Smooth muscle cell (in vitro differentiated cells): ENCODE data around the gene SLAMF1. TPM values are rescaled to one million over a fixed set of nuclear protein-coding genes. Genes with fewer than 3 reads are reported as not detected.
"Not testable (repeated sequence)": the region's sequence is repeated elsewhere in the genome, so short reads cannot be mapped to it uniquely, and the experiment has no call there.

Source experiments
- DNase-seq: peaks from one replicate; lab custom pipeline; 2025; ENCODE audit not compliant: unreplicated experiment; lab: John Stamatoyannopoulos, UW
- H2AFZ ChIP-seq: fragments of 200-600 bp; sonication (generic); 2 replicates; pipeline ENCODE4 v1.6.0; 2016; ENCODE audit warnings: antibody characterized with exemption, low read depth, mild to moderate bottlenecking
- H3F3A ChIP-seq: fragments of 200-600 bp; sonication (generic); 2 replicates; pipeline ENCODE4 v1.6.0; 2017; ENCODE audit warnings: antibody characterized with exemption, low read depth
- H3K27ac ChIP-seq: fragments of 200-600 bp; sonication (generic); 2 replicates; pipeline ENCODE4 v1.5.1; 2016; ENCODE audit warnings: low read depth, mild to moderate bottlenecking
- H3K27me3 ChIP-seq: fragments of 200-600 bp; sonication (generic); 2 replicates; pipeline ENCODE4 v1.6.1; 2016; ENCODE audit warnings: low read depth, mild to moderate bottlenecking
- H3K36me3 ChIP-seq: fragments of 200-600 bp; sonication (generic); 2 replicates; pipeline ENCODE4 v1.5.1; 2016; ENCODE audit warnings: low read depth
- H3K4me1 ChIP-seq: fragments of 200-600 bp; sonication (generic); 2 replicates; pipeline ENCODE4 v1.5.1; 2016; ENCODE audit warnings: low read depth
- H3K4me2 ChIP-seq: fragments of 200-600 bp; sonication (generic); 2 replicates; pipeline ENCODE4 v1.6.0; 2016; ENCODE audit warnings: mild to moderate bottlenecking
- H3K4me3 ChIP-seq: fragments of 200-600 bp; sonication (generic); 2 replicates; pipeline ENCODE4 v1.5.1; 2016; ENCODE audit warnings: mild to moderate bottlenecking
- H3K79me2 ChIP-seq: fragments of 200-600 bp; sonication (generic); 2 replicates; pipeline ENCODE4 v1.6.0; 2016; ENCODE audit warnings: low read depth, mild to moderate bottlenecking
- H3K9ac ChIP-seq: fragments of 200-600 bp; sonication (generic); 2 replicates; pipeline ENCODE4 v1.6.0; 2016; ENCODE audit warnings: low read depth
- H3K9me3 ChIP-seq: fragments of 200-600 bp; sonication (generic); replicated peaks from 2 replicates; pipeline ENCODE4 v1.5.1; 2016; ENCODE audit warnings: low read depth
- H4K20me1 ChIP-seq: fragments of 200-600 bp; sonication (generic); 2 replicates; pipeline ENCODE4 v1.6.0; 2016; ENCODE audit warnings: low read depth
- CTCF ChIP-seq: fragments of 200-600 bp; sonication (generic); IDR thresholded peaks from 2 replicates; pipeline ENCODE4 v1.5.1; 2017; ENCODE audit warnings: borderline replicate concordance, mild to moderate bottlenecking, antibody characterized with exemption; ENCODE audit not compliant: insufficient read depth, poor library complexity, severe bottlenecking
- WGBS: methylation state at CpG from one replicate; pipeline ENCODE4 v1.1.7; 2016; ENCODE audit warnings: low lambda C conversion rate; 5-methylcytosine and 5-hydroxymethylcytosine counted together
- polyA plus RNA-seq: library from polyadenylated mRNA; unstranded; fragments of >200 nt; fragmentation: Nextera tagmentation; extraction: Ambion mirVana; gene quantifications from 2 replicates; pipeline ENCODE4 v1.2.1, GENCODE V29; 2016
- total RNA-seq: library from RNA; depleted of rRNA; stranded (reverse); fragments of >200 nt; gene quantifications from 2 replicates; pipeline ENCODE4 v1.2.3, GENCODE V29; 2014

Gene SLAMF1
- total and polyA plus RNA-seq, 2 experiments from 2014 or later, result not detected

DNA sequence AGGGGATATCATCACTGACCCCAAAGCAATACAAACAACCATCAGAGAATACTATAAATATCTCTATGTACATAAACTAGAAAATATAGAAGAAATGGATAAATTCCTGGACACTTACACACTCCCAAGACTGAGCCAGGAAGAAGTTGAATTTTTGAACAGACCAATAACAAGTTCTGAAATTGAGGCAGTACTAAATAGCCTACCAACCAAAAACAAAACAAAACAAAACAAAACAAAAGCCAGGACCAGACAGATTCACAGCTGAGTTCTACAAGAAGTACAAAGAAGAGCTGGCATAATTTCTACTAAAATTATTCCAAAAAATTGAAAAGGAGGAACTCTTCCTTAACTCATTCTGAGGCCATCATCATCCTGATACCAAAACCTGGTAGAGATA, 86.0 kb downstream of the SLAMF1 start:
- Histone ChIP-seq H3K4me1 (no peaks in the 10 kb centered on the region), H4K20me1 (no peaks in the 10 kb centered on the region), H3K27me3 (no peaks in the 10 kb centered on the region), H3K79me2 (no peaks in the 10 kb centered on the region), H3F3A (no peaks in the 10 kb centered on the region), H3K4me3 (no peak overlapping the region), H3K27ac (no peak overlapping the region), H3K4me2 (no peak overlapping the region), H3K9me3 (no peaks in the 10 kb centered on the region), H3K9ac (no peak overlapping the region), H2AFZ (no peak overlapping the region), H3K36me3 (no peaks in the 10 kb centered on the region)
- no peak for TF ChIP-seq CTCF
- no peak for DNase-seq

- Histone ChIP-seq H3K4me3 (no peak overlapping the region), H3K79me2 (no peaks in the 10 kb centered on the region), H3K27me3 (no peaks in the 10 kb centered on the region), H3F3A (no peaks in the 10 kb centered on the region), H4K20me1 (no peaks in the 10 kb centered on the region), H3K36me3 (no peaks in the 10 kb centered on the region), H3K9me3 (no peaks in the 10 kb centered on the region), H3K4me1 (no peaks in the 10 kb centered on the region), H3K9ac (no peak overlapping the region), H2AFZ (no peak overlapping the region), H3K4me2 (no peak overlapping the region), H3K27ac (no peak overlapping the region)
- DNase-seq, result no peak
- no peak for TF ChIP-seq CTCF
- WGBS, result 92% methylated on average over 4 of the region's 4 CpGs
Observed at GRCh38 chr1:160560045-160560705, 86.7 kb downstream of the SLAMF1 start.

- not testable (repeated sequence) for H3F3A ChIP-seq, H4K20me1 ChIP-seq, H2AFZ ChIP-seq, H3K9me3 ChIP-seq, DNase-seq, H3K27me3 ChIP-seq, H3K4me2 ChIP-seq, H3K36me3 ChIP-seq, H3K4me1 ChIP-seq, H3K79me2 ChIP-seq, H3K9ac ChIP-seq, H3K4me3 ChIP-seq, H3K27ac ChIP-seq
- WGBS, result 83% methylated on average over 3 of the region's 3 CpGs
Observed at GRCh38 chr1:160559437-160559836, 87.4 kb downstream of the SLAMF1 start.

- Histone ChIP-seq H3K9ac (no peak overlapping the region), H3K4me2 (no peak overlapping the region), H3K9me3 (no peaks in the 10 kb centered on the region), H3K27me3 (no peaks in the 10 kb centered on the region), H3K4me1 (no peaks in the 10 kb centered on the region), H3F3A (no peaks in the 10 kb centered on the region), H3K79me2 (no peaks in the 10 kb centered on the region), H3K4me3 (no peak overlapping the region), H3K27ac (no peak overlapping the region), H2AFZ (no peak overlapping the region), H4K20me1 (no peaks in the 10 kb centered on the region), H3K36me3 (no peaks in the 10 kb centered on the region)
- TF ChIP-seq CTCF, result no peak
- WGBS, result 90% methylated on average over 4 of the region's 4 CpGs
- no peak for DNase-seq
Observed at GRCh38 chr1:160558660-160559380, 88.0 kb downstream of the SLAMF1 start.

Other genes starting within 250 kb of the SLAMF1 start
- 12.2 and 12.6 TPM in 2 replicates for gene VANGL2, start 246.5 kb downstream of the SLAMF1 start, total RNA-seq
- 7.1 and 8.3 TPM in 2 replicates for gene VANGL2, start 246.5 kb downstream of the SLAMF1 start, polyA plus RNA-seq
- gene SLAMF6, start 123.8 kb downstream of the SLAMF1 start, total RNA-seq, result not detected in 2 replicates
- gene SLAMF6, start 123.8 kb downstream of the SLAMF1 start, polyA plus RNA-seq, result not detected in 2 replicates
- not detected in 2 replicates for gene CD84, start 67.5 kb downstream of the SLAMF1 start, total RNA-seq
- gene CD84, start 67.5 kb downstream of the SLAMF1 start, polyA plus RNA-seq, result not detected in 2 replicates
- not detected in 2 replicates for gene CD48, start 64.8 kb upstream of the SLAMF1 start, total RNA-seq
- gene CD48, start 64.8 kb upstream of the SLAMF1 start, polyA plus RNA-seq, result 0.37 TPM in 1 of 2 replicates, not detected in the other
- gene SLAMF7, start 92.2 kb upstream of the SLAMF1 start, total RNA-seq, result not detected in 2 replicates
- 0.38 TPM in 1 of 2 replicates, not detected in the other for gene SLAMF7, start 92.2 kb upstream of the SLAMF1 start, polyA plus RNA-seq
- gene LY9, start 149.1 kb upstream of the SLAMF1 start, total RNA-seq, result not detected in 2 replicates
- not detected in 2 replicates for gene LY9, start 149.1 kb upstream of the SLAMF1 start, polyA plus RNA-seq
- 0.99 TPM in 1 of 2 replicates, not detected in the other for gene CD244, start 215.8 kb upstream of the SLAMF1 start, total RNA-seq
- not detected in 2 replicates for gene CD244, start 215.8 kb upstream of the SLAMF1 start, polyA plus RNA-seq
- gene ITLN1, start 238.1 kb upstream of the SLAMF1 start, total RNA-seq, result not detected in 2 replicates
- not detected in 2 replicates for gene ITLN1, start 238.1 kb upstream of the SLAMF1 start, polyA plus RNA-seq